Astrocyte (in vitro differentiated cells and primary cell): Measurements from ENCODE around the gene ATP5F1D. TPM values are rescaled to one million over a fixed set of nuclear protein-coding genes. Genes with fewer than 3 reads are reported as not detected.

Experiments
- DNase-seq: peaks from one replicate; pipeline ENCODE4 v3.0.0-alpha.2; 2010; ENCODE audit warnings: low read depth
- FAIRE-seq: peaks from 2 replicates; lab custom pipeline; 2011; peaks lifted over from hg19 to GRCh38; lab: Jason Lieb, UNC
- H2AFZ ChIP-seq: 2 replicates; pipeline ENCODE4 v1.6.0; 2012; ENCODE audit warnings: low read depth, low read length, inconsistent platforms
- H3K27ac ChIP-seq: 2 replicates; pipeline ENCODE4 v1.5.1; 2011; ENCODE audit warnings: low read depth, low read length, inconsistent platforms
- H3K27me3 ChIP-seq: 2 replicates; pipeline ENCODE4 v1.6.0; 2011; ENCODE audit warnings: low read length, inconsistent platforms; ENCODE audit not compliant: insufficient read depth
- H3K36me3 ChIP-seq: 2 replicates; pipeline ENCODE4 v1.5.1; 2011; ENCODE audit warnings: low read length, inconsistent platforms; ENCODE audit not compliant: insufficient read depth
- H3K4me1 ChIP-seq: 2 replicates; pipeline ENCODE4 v1.5.1; 2011; ENCODE audit warnings: low read length, inconsistent platforms; ENCODE audit not compliant: insufficient read depth
- H3K4me2 ChIP-seq: 2 replicates; pipeline ENCODE4 v1.6.0; 2012; ENCODE audit warnings: low read length, inconsistent platforms
- H3K4me3 ChIP-seq: 2 replicates; pipeline ENCODE4 v1.5.1; 2011; ENCODE audit warnings: low read depth, mild to moderate bottlenecking, low read length, inconsistent platforms; ENCODE audit not compliant: insufficient read depth
- H3K79me2 ChIP-seq: 2 replicates; pipeline ENCODE4 v1.6.0; 2012; ENCODE audit warnings: mild to moderate bottlenecking, low read length, inconsistent platforms; ENCODE audit not compliant: insufficient read depth
- H3K9ac ChIP-seq: 2 replicates; pipeline ENCODE4 v1.6.0; 2012; ENCODE audit warnings: mild to moderate bottlenecking, low read length, inconsistent platforms
- H3K9me3 ChIP-seq: 2 replicates; pipeline ENCODE4 v1.5.1; 2012; ENCODE audit warnings: low read depth, mild to moderate bottlenecking, low read length, inconsistent platforms; ENCODE audit not compliant: insufficient read depth
- H4K20me1 ChIP-seq: 2 replicates; pipeline ENCODE4 v1.6.0; 2012; ENCODE audit warnings: low read length, inconsistent platforms; ENCODE audit not compliant: insufficient read depth
- H3K27ac Mint-ChIP-seq: one replicate; pipeline ENCODE4 v1.8.0; 2021; ENCODE audit warnings: mild to moderate bottlenecking, mixed read lengths; ENCODE audit not compliant: unreplicated experiment
- H3K27me3 Mint-ChIP-seq: one replicate; pipeline ENCODE4 v1.8.0; 2021; ENCODE audit warnings: low read depth, mixed read lengths; ENCODE audit not compliant: unreplicated experiment
- H3K36me3 Mint-ChIP-seq: one replicate; pipeline ENCODE4 v1.8.0; 2021; ENCODE audit warnings: low read depth, mixed read lengths; ENCODE audit not compliant: unreplicated experiment
- H3K4me1 Mint-ChIP-seq: one replicate; pipeline ENCODE4 v1.8.0; 2021; ENCODE audit warnings: low read depth, mixed read lengths; ENCODE audit not compliant: unreplicated experiment
- H3K4me3 Mint-ChIP-seq: one replicate; pipeline ENCODE4 v1.8.0; 2021; ENCODE audit warnings: mild to moderate bottlenecking, moderate library complexity, mixed read lengths; ENCODE audit not compliant: unreplicated experiment
- H3K9me3 Mint-ChIP-seq: one replicate; pipeline ENCODE4 v1.8.0; 2021; ENCODE audit warnings: mild to moderate bottlenecking, mixed read lengths; ENCODE audit not compliant: unreplicated experiment
- CTCF ChIP-seq: IDR thresholded peaks from 2 replicates; pipeline ENCODE4 v1.5.1; 2011; ENCODE audit warnings: low read depth, mild to moderate bottlenecking, inconsistent platforms, low read length, moderate library complexity; ENCODE audit not compliant: insufficient read depth
- EZH2 ChIP-seq: IDR thresholded peaks from 2 replicates; pipeline ENCODE4 v1.6.1; 2012; ENCODE audit warnings: mild to moderate bottlenecking, low read length, inconsistent platforms; ENCODE audit not compliant: insufficient read depth
- total RNA-seq: library from RNA; stranded (reverse); gene quantifications from 2 replicates; pipeline ENCODE4 v1.2.1, GENCODE V29; 2021

The ATP5F1D gene
- total RNA-seq, 1 donor from 2014 or later: 154 TPM

DNA sequence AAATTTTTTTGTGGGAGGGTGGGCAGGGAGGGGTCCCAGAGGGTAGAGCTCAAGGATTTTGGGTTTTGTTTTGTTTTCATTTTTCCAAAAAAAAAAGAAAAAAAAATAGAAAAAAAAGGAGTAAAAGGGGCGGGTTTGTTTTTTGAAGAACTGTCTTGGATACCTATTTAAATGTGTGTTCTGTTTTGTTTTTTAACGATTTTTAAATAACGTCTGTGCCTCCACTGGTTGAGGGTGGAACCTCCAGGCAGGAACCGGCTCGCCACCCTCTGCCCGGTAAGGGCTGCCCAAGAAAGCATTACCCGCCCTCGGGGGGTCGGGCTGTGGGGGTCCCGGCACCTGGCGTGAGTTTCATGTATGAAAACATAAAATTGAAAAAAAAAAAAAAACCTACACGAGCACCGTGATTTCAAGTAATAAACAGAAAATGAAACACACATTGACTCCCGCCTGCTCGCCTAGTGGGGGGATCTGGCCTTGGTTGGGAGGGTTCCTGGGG lies 17.2 kb downstream of the ATP5F1D start:
- Histone ChIP-seq H3K4me2 (peak overlapping the region; percentile 46), H3K4me3 (no peak overlapping the region), H4K20me1 (peaks cover 62% of the 10 kb centered on the region)

GRCh38 chr19:1259206-1259875 lies 17.8 kb downstream of the ATP5F1D start:
- peak overlapping the region; percentile 69 for H3K27ac ChIP-seq

More for the DNA sequence above, 17.2 kb downstream of the ATP5F1D start:
- Histone ChIP-seq H3K9me3 (no peaks in the 10 kb centered on the region), H3K27me3 (no peaks in the 10 kb centered on the region), H3K27ac (peak overlapping the region; percentile 69), H3K79me2 (peaks cover 36% of the 10 kb centered on the region), H2AFZ (no peak overlapping the region), H3K9ac (peak overlapping the region; percentile 52), H3K4me1 (peaks cover 72% of the 10 kb centered on the region), H3K36me3 (peaks cover 22% of the 10 kb centered on the region)
- TF ChIP-seq EZH2: no peak
- peaks cover 32% of the 10 kb centered on the region for H3K4me1 Mint-ChIP-seq
- peak overlapping the region; percentile 92 for H3K27ac Mint-ChIP-seq
- no peaks in the 10 kb centered on the region for H3K27me3 Mint-ChIP-seq
- H3K36me3 Mint-ChIP-seq: peaks cover 6% of the 10 kb centered on the region
- no peak overlapping the region for H3K4me3 Mint-ChIP-seq
- FAIRE-seq (no peak), DNase-seq (no peak)
- no peaks in the 10 kb centered on the region for H3K9me3 Mint-ChIP-seq

More at GRCh38 chr19:1259206-1259875, 17.8 kb downstream of the ATP5F1D start:
- Histone ChIP-seq H3K4me3 (no peak overlapping the region), H3K79me2 (peaks cover 30% of the 10 kb centered on the region), H3K36me3 (peaks cover 22% of the 10 kb centered on the region), H3K9me3 (no peaks in the 10 kb centered on the region), H3K9ac (peak overlapping the region; percentile 52), H4K20me1 (peaks cover 57% of the 10 kb centered on the region), H3K4me1 (peaks cover 66% of the 10 kb centered on the region), H3K27me3 (no peaks in the 10 kb centered on the region), H2AFZ (no peak overlapping the region), H3K4me2 (peak overlapping the region; percentile 79)
- Mint-ChIP-seq H3K4me3 (peak overlapping the region; percentile 45), H3K27me3 (no peaks in the 10 kb centered on the region), H3K27ac (peak overlapping the region; percentile 92), H3K4me1 (peaks cover 32% of the 10 kb centered on the region), H3K9me3 (no peaks in the 10 kb centered on the region), H3K36me3 (peaks cover 6% of the 10 kb centered on the region)
- DNase-seq (no peak), FAIRE-seq (no peak)
- TF ChIP-seq CTCF (no peak), EZH2 (no peak)
